8988T (cell line): Measurements from ENCODE around the gene XPNPEP2.
"Not testable (repeated sequence)": the region's sequence is repeated elsewhere in the genome, so short reads cannot be mapped to it uniquely, and the experiment has no call there.

Source experiments
- DNase-seq: peaks from one replicate; pipeline ENCODE4 v3.0.0; 2011

XPNPEP2 gene

DNA sequence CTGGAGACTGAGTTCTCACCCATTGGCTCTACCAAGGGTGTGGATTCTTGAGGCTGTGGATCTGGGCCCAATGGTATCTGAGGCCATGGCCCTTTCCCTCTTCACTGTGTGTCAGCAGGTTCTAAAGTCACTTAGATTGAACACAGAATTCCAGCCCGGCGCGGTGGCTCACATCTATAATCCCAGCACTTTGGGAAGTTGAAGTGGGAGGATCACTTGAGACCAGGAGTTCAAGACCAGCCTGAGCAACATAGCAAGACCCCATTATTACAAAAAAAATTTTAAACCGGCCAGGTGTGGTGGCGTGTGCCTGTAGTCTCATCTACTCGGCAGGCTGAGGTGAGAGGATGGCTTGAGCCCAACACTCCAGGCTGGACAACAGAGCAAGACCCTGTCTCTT is 18.0 kb upstream of the XPNPEP2 start:
- no peak for DNase-seq

DNA sequence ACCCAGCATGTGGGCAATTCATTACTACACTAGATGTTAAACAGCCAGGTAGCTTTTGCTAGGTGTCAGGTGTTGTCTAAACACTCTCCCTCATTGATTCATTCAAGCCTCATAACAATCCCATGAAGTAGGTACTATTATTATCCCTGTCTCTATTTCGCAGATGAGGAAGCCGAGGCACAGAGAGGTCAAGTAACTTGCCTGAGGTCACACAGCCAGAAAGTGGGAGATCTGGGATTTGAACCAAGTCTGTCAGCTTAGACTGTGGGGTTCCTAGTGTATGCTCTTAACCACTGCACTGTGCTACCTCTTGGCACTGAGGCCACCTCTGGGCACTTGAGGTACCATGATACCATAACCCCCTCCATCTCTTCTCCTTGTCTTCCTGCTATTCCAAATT is 17.4 kb upstream of the XPNPEP2 start:
- DNase-seq = no peak

DNA sequence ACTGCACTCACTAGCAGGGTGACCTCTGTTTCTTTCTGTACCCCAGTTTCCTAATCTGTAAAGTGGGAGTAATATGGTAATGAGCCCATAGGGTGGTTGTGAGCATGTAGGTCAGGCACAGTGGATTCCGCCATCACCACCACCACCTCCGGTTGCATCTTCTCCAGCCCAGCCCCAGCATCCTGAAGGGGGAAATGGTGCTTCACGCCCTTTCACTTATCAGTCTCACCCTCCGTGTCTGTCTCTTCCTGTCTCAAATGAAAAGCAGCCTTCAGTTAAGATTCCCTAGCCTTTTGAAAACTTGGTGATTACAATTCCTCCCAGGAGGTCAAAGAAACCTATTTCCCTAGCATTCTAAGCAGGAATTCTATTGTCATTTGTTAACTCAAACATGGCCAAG is 16.9 kb upstream of the XPNPEP2 start:
- no peak for DNase-seq

DNA sequence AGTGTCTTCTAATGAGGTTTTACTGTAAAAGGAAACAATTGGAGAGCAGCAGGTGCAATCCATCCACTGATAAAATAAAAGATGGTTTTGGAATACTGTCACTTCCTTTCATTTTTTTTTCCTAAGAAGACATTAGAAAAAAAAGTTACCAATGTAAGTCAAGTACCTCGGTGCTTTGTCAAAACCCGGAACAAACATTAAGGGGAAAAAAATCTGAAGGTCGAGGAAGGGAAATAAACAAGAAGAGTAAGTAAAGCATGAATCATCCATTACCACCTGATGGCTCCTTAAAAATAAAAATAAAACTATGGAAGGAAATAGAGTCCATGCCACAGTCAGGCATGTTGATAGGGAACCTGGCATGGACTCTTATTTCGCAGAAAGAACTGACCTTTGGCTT is 15.3 kb upstream of the XPNPEP2 start:
- no peak for DNase-seq

DNA sequence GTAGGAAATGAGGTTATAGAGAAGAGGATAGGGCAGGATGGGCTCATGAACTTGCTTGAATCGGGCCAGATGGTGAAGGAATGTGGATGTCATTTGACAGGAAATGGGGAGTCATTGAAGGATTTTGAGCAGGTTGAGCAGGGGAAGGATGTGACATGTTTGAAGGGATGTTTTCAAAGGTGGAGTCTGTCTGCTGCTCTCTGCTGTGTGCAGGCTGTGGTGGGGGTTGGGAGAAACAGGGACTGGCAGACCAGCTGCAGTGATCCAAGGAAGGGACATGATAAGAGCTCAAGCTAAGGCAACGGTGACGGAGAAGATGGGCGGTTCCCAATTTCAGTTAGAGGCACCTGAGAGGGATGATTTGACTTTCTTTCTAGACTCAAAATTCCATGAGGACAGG is 14.0 kb upstream of the XPNPEP2 start:
- no peak for DNase-seq

DNA sequence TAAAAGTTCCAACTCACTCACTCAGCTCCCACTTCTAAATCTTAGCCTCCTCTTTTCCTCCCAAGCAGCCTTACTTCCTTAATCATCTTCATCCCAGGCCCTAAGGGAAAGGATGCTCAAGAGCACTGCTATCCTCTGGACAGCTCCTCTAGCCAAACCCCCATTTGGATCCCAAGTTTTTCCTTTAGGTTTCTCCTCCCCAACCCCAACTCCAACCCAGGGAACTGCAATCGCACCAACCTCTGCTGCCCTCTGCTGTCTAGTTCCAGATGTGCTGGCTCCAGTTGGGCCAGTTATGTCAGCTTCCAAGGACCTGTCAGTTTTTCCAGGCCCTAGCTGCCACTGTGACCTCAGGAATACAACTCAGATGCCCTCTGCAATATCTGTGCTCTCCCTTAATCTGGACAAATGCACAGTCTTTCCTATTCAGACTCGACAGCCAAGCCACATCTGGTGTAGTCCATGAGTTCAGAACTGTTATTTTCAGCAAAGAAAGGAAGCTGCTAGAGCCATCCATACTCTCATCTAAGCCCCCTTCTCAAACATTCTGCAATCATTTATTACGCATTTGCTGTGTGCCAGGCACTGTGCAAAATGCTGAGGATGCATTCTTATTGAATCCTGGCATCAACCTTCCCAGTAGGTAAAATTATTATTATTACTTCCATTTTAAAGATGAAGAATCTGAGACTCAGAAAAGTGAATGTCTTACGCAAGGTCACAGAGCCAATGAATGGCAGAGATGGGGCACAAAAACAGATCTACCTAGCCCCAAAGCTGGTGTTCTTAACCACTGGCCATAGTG is 12.3 kb upstream of the XPNPEP2 start:
- DNase-seq = no peak

DNA sequence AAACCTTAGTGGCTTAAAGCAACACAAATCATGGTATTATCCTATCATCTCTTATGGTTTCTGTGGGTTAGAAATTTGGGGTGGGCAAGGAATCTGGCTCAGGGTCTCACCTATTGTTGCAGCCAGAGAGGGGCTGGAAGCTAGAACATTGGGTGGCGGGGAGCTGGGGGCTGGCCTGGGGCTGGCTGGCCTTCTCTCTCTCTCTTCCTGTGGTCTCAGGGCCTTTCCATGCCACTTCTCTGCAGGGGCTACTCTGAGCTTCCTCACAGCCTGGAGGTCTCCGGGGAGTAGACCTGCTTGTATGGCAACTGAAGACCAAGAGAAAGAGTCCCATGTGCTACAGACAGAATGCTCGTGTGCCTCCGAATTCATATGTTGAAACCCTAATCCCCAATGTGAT is 10.7 kb upstream of the XPNPEP2 start:
- DNase-seq = no peak

DNA sequence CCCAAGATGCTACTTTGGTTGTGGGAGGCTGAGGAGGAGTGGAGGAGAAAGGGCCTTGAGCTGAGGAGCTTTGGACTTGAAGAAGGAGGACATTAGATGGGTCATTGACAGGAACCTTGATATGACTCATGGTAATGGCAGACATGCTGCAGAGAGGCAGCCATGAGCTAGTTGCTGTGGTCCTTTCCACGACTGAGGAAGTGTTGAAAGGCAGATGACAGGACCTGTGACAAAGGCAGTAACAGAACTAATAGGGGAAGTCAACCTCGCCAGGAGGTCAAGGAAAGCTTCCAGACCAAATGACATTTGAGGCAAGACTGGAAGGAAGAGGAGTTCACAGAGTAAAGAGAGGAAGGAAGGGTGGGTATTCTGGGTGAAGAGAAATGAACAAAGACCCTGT is 7.6 kb upstream of the XPNPEP2 start:
- no peak for DNase-seq

DNA sequence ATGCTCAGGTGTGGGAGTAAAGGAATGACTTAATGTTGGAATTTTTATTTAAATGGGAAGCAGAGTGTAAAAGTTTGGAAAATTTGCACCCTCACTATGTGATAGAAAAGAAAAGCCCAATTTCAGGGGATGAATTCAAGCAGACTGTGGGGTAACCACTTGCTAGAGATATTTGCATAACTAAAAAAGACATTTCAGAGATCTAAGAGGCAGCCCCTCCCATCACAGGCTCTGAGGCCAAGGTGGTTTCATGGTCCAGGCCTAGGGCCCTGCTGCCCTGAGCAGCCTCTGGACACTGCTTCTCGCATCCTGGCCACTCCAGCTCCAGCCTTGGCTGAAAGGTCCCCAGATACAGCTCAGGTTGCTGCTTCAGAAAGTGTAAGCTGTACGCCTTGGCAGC is 5.9 kb upstream of the XPNPEP2 start:
- DNase-seq = no peak

DNA sequence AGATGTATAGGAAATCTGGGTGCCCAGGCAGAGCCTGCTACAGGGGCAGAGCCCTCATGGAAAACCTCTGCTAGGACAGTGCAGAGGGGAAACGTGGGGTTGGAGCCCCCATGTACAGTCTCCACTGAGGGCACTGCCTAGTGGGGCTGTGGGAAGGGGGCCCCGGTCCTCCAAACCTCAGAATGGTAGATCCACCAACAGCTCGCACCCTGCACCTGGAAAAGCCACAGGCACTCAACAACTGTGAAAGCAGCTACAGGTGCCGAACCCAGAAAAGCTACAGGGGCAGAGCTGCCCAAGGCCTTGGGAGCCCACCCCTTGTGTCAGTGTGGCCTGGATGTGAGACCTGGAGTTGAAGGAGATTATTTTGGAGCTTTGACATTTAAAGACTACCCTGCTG is 5.4 kb upstream of the XPNPEP2 start:
- DNase-seq = no peak

DNA sequence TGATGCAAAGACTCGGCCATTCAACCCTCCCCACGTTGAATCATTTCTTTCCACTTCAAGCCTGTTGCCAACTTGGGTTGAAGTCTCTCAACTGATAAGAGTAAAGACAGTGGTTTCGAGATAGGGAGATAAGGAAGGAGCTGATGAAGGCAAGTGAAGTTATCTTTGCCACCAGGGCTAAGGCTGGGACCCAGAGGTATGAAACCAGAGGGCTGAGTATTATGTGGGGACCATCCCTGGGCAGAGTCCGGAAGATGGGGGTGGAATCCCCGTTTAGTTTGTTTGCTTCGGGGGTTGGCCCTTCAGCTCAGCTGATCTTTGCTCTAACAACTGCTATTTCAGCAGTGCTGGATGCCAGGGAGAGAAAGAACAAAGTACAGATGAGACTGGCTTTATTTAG is 2.3 kb upstream of the XPNPEP2 start:
- DNase-seq = no peak

DNA sequence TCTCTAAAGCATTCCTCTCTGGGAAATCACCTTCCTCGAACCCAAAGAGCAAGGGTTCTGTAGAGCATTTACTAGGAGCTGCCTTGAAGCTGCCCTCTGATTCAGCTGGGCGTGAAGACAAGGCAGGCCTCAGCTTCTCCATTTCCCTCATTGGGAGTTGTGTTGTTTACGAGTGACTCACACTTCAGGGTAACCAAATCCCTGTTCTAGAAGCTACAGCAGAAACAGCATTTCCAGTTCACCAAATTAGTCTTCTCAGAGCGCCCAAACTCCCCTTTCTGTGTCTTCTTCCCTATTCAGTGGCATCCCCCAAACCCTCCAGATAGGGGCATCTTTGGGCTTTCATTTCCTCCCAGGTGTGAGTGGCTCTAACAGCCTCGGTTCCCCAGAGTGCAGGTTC is 863 bp upstream of the XPNPEP2 start:
- DNase-seq = no peak

DNA sequence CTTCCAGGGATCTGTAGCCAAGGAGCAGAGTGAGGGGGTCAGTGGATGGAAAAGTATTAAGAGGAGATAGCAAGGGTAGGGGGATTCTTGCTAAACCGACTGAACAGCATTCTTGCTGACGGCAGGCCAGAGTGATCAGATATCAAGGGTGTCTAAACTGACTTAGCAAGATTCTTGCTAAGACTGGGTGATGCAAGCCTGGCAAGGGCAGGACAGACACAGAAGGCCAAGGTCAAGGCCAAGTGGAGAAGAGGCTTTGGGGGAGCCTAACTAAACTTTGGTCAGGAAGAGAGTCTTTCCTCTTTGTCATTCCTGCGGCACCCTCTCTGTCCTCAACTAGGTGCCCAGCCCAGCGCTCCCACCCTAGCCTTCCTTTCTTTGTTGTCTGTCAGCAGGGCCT is 799 bp downstream of the XPNPEP2 start:
- DNase-seq = no peak

DNA sequence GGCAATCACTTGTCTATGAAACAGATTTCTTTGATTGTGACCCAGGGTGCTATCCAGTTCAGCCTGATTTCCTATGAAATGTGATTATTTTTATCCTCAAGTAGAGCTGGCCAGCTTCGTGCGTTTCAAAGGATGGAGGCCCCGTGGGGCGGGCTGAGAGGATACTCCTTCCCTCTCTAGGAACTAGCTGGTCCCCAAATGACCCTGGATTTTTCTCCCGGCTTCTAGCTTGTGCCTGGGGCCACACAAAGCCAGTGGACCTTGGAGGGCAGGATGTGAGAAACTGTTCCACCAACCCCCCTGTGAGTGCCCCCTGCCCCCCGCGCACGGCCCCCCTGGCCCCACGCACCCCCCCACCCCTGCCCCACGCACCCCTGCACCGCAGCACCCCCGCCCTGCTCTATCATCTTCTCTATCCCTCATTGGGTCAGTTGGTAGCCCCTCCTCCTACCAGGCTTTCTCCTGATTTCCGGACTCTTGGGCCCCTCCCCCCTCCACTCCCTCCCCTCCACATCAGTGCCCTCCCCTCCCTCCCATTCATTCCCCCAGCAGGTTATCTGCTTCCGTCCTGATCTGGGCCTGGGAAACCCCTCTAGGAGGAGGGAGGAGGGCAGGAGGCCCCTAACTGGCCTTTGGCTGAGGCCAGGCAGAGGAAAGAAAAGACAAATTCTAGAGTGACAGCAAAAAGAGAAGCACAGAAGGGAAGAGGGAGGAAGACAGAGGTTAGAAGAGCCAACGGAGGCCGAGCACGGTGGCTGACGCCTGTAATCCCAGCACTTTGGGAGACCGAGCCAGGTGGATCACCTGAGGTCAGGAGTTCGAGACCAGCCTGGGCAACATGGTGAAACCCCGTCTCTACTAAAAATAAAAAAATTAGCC is 3.3 kb downstream of the XPNPEP2 start:
- no peak for DNase-seq

DNA sequence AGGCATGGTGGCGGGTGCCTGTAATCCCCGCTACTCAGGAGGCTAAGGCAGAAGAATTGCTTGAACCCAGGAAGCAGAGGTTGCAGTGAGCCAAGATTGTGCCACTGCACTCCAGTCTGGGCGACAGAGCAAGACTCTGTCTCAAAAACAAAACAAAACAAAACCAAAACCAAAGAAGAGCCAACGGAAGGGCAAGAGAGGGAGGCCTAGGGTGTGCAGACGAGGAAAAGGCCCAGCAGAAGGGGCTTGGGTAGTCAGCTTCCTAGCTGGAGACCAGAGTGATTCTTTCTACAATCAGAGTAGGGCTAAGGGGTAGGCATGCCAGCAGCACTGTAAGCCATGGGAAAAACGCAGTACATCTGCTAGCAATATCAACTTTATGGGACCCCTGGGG is 4.0 kb downstream of the XPNPEP2 start:
- DNase-seq = not testable (repeated sequence)

DNA sequence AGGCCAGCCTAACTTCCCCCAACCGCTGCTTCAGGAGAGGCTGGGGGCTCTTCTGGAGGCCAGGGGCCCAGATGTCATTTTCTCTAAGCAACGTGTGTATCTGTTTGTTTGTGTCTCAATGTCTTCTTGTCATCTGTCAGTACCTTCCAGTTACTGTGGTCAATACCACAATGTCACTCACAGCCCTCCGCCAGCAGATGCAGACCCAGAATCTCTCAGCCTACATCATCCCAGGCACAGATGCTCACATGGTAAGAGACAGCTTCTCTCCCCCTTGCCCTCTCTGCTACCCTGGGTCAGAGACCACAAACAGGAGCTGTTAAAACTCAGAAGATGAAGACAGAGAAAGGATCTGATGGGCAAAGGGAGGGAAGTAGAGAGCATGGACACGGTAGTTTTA is 5.0 kb downstream of the XPNPEP2 start:
- no peak for DNase-seq

DNA sequence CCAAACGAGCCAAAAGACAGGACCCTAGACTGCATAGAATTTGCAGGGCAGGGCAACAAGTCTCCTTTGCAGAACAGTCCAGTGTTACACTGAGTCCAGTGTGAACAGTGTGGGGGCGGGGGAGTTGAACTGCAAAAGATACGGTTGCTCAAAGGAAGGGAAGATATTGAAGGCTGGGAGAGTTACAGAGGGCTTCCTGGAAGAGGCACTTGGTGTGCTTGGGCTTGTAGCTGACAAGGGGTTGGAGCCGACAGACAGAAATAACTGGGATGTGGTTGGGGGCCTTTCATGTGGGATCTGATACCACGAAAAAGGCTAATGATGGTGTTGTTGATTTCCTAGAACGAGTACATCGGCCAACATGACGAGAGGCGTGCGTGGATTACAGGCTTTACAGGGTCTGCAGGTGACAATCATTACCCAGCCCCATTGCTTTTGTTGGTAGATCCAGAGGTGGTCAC is 6.1 kb downstream of the XPNPEP2 start:
- no peak for DNase-seq

DNA sequence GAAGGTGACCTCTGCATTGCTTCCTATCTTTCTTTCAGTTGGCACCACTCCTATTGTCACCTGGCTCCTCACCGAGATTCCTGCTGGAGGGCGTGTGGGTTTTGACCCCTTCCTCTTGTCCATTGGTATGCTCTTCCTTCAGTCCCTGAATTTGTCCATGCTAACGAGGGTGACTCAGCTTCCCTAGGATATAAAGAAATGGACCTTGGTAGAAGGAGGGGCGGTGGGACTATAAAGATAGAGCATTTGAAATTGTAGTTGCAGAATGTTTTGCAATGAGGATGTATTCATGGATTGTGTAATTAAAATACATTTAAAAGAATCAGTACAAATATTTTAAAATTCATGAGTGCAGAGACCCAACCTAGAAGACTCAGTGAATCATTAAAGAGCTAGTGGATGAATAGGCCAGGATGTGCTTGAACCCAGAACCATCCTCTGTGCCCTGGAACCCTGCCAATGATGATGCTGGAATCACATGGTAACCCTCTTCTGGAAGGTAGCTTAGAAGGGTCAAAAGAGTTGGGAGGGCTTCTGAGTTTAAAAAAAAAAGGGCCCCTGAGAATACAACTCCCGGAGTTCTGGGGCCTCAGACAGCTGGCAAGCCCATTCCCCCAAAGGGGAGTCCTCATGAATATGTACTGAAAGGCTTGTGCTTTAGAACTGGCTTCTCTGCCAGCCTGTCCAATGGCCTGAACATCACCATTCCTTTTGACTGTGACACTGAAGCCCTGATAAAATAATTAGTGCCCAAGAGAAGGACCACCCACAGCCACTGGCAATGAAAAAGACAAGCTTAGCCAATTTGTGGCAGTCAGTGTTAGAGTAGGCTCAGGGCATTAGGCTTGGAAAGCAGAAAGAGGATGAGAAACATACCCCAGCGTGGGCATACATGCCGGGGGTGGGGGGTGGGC is 8.0 kb downstream of the XPNPEP2 start:
- no peak for DNase-seq

DNA sequence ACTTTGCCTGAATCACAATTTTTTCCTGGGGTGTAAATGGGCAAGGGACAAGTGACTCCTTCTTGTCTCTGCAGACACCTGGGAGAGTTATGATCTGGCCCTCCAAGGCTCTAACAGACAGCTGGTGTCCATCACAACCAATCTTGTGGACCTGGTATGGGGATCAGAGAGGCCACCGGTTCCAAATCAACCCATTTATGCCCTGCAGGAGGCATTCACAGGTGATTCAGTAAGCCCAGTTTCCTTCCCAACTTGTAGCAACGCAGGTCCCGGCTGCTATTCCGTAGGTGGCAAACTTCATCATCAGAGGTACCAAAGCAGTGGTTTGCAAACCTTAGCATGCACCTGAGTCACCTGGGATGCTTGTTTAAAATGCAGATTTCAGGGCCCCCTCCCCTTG is 8.8 kb downstream of the XPNPEP2 start:
- no peak for DNase-seq

DNA sequence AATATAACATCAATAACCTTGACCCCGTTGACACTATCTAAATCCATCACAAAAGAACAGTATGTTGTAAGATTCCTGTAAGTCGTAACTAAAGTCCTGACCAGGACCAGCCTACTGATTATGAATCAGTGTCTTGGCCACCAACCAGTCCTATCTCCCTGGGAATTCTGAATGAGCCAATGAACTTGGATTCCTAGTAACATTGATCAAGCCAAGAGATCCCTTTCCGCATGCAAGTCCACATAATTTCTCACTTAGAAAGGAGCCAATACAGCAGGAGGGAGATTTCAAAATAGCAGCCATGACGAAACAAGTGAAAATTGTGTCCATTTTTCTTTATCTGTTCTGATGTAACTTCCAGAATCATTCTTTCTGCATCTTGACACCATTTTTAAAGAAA is 9.5 kb downstream of the XPNPEP2 start:
- no peak for DNase-seq

DNA sequence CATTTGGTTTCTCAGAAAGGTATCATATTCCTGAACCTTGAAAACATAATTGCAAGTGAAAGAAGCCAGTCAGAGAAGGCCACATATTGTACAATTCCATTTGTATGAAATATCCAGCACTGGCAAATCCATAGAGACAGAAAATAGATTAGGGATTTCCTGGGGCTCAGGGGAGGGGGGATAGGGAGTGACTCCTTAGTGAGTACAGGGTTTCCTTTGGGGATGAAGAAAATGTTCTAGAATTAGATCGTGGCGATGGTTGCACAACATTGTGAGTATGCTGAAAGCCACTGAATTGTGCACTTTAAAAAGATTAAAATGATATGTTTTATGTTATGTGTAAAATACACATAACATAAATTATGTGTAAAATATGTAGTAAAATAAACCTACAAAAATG is 10.3 kb downstream of the XPNPEP2 start:
- DNase-seq = no peak

DNA sequence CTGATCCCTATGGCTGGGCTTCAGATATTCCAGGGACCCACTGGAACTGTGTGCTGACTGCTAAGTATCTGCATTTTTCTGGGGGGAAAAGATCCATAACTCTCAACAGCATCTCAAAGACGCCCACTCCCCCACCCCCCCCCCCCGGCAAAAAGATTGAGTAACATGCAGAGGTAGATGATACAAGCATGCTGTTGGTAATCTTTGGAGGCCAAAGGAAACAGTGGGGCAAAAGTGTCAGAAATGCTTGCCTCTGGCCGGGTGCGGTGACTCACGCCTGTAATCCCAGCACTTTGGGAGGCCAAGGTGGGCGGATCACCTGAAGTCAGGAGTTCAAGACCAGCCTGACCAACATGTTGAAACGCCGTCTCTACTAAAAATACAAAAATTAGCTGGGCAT is 12.2 kb downstream of the XPNPEP2 start:
- no peak for DNase-seq
